Non-pigmented ciliary epithelial cell (primary cell): ENCODE results near the gene PPP1R13B.

Experiments
- DNase-seq: peaks from one replicate; pipeline ENCODE4 v3.0.0-alpha.2; 2010; ENCODE audit warnings: low read depth

Gene PPP1R13B

DNA sequence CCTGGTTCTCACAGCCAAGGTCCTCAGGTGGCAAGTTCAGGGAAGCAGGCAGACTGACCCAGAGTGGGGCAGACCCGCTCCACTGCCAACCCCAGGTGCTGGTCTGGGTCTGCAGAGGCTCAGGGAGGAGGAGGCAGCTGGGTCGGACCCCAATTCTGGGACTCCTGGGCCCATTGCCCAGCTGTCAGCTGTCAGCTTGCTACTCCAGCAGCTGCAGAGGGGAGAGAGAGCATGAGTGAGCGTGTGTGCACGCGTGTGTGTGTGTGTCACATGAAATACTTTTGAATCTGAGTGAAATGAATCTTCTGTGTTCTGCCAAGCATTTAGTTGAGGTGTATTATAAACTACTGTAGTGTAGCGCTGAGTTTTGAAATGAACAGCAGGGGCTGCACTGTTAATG is 162.9 kb downstream of the PPP1R13B start:
- DNase-seq: no peak
